Psoas muscle (tissue), 8 donors: ENCODE data around the gene ANTKMT. TPM values are rescaled to one million over a fixed set of nuclear protein-coding genes. Genes with fewer than 3 reads are reported as not detected.
"Not testable (repeated sequence)": the region's sequence is repeated elsewhere in the genome, so short reads cannot be mapped to it uniquely, and the experiment has no call there.

ENCODE experiments used
- ATAC-seq, 4 donors: fragments of 200-7000 bp; cut with Tn5 transposase; one replicate each; pipeline ENCODE4 v1.9.1; 2020; ENCODE audit warnings: moderate library complexity in 3 of 4, mild to moderate bottlenecking in 2 of 4
- DNase-seq, 2 donors: peaks; one replicate each; pipeline ENCODE4 v3.0.0-alpha.2; 2020
- H3K27ac ChIP-seq: fragments of 200-600 bp; one replicate; pipeline ENCODE4 v1.8.0; 2022
- H3K27me3 ChIP-seq, 3 donors: fragments of 200-600 bp in 1 of 3; one replicate each; pipeline versions ENCODE4 v1.6.1 to v1.8.0; 2013 to 2022; ENCODE audit warnings: low read length in 2 of 3, mild to moderate bottlenecking in 2 of 3, moderate library complexity in 1 of 3; ENCODE audit not compliant: insufficient read depth in 3 of 3
- H3K36me3 ChIP-seq, 2 donors: fragments of 200-600 bp in 1 of 2; one replicate each; pipeline versions ENCODE4 v1.6.1 to v1.8.0; 2013 to 2022; ENCODE audit warnings: low read depth in 1 of 2, mild to moderate bottlenecking in 1 of 2, moderate library complexity in 1 of 2; ENCODE audit not compliant: insufficient read depth in 1 of 2
- H3K4me1 ChIP-seq: fragments of 200-600 bp; one replicate; pipeline ENCODE4 v1.8.0; 2022
- H3K4me3 ChIP-seq: fragments of 200-600 bp; one replicate; pipeline ENCODE4 v1.8.0; 2022; ENCODE audit warnings: mild to moderate bottlenecking
- H3K9me3 ChIP-seq: fragments of 200-600 bp; one replicate; pipeline ENCODE4 v1.8.0; 2022
- WGBS, 3 donors: extraction: QIAGEN DNeasy Blood & Tissue Kit; methylation state at CpG; one replicate each; pipeline versions ENCODE4 v1.1.6 to v1.1.7; 2013; 5-methylcytosine and 5-hydroxymethylcytosine counted together
- intact Hi-C, 2 donors: fragments of 100-400 bp; cut with DNase I; formaldehyde crosslinking; loops; one replicate each; pipeline versions ENCODE4 v1.11.0 to v1.14.2; 2022
- polyA plus RNA-seq, 3 donors: library from polyadenylated mRNA; stranded (reverse); fragments of 200-250 nt; gene quantifications; one replicate each; pipeline ENCODE4 v1.2.3, GENCODE V29; 2013
- total RNA-seq, 4 donors: library from RNA; stranded (reverse); fragmentation: NEBNext Ultra II Directional in 2 of 4; extraction: Animal tissue kit (Norgen Biotek cat#: 25700) in 2 of 4; gene quantifications; one replicate each; pipeline versions ENCODE4 v1.2.1 to v1.2.4, GENCODE V29; 2021 to 2023
- TF ChIP-seq, protein P1 (sequence below): fragments of 200-600 bp; IDR thresholded peaks from one replicate; pipeline ENCODE4 v1.8.0; 2022; ENCODE audit warnings: antibody characterized with exemption
- donor health status: healthy with polysubstance abuse.
- donor health status: DM: no; HTN: no; CAD: no; lungs with moderate emphysema.
- donor health status: Bipolar disorder and iron deficiency.
- donor health status: healthy.
- donor health status: DM: yes; HTN: yes; CAD: no.
- donor health status: DM: no; HTN: no; CAD: no.
- donor health status: DM: no; HTN: no; CAD: no.
- donor health status: DM: yes; HTN: yes; CAD: no.

The ANTKMT gene
- total and polyA plus RNA-seq, 7 donors, result 16.1 to 56.0 (median 33.5) TPM

DNA sequence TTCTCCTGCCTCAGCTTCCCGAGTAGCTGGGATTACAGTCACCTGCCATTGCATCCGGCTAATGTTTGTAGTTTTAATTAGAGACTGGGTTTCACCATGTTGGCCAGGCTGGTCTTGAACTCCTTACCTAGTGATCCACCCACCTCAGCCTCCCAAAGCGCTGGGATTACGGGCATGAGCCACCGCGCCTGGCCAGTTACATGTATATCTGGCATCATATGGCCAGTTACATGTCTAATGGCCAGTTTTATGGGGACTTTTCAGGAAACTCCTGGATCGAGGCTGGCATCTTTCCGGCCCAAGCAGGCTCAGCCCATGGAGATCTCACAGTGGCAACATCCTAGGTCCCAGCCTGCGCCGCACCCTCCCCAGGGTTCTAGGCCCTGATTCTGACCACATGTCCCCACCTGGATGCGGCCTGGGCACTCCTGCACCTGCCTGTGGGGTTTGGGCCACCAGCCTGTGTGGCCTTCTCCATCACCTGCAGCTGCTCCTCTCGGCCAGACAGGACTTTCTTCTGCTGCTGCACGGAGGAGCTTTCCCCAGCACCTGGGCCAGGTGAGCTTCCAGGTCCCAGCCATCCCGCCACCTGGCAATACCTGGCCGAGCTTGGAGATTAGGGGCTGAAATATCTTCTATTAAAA is 21.2 kb downstream of the ANTKMT start:
- Histone ChIP-seq H3K9me3 (no peaks in the 10 kb centered on the region), H3K27me3 (peaks cover 0 to 10% (median 0%) of the 10 kb centered on the region in 3 donors), H3K27ac (no peak overlapping the region), H3K36me3 (peaks cover 0 to 17% of the 10 kb centered on the region in 2 donors), H3K4me3 (no peak overlapping the region), H3K4me1 (peaks cover 12% of the 10 kb centered on the region)
- ATAC-seq (no peak), DNase-seq (no peak)
- intact Hi-C loops, result loop anchor here in 1 of 2 donors (1.0 kb wide), 1 partner anchor 31 kb away; no protein-coding TSS in a partner anchor
- WGBS, 3 donors, result 84 to 86% (median 85%) methylated on average over 15 of the region's 15 CpGs
- TF ChIP-seq, protein P1, sequence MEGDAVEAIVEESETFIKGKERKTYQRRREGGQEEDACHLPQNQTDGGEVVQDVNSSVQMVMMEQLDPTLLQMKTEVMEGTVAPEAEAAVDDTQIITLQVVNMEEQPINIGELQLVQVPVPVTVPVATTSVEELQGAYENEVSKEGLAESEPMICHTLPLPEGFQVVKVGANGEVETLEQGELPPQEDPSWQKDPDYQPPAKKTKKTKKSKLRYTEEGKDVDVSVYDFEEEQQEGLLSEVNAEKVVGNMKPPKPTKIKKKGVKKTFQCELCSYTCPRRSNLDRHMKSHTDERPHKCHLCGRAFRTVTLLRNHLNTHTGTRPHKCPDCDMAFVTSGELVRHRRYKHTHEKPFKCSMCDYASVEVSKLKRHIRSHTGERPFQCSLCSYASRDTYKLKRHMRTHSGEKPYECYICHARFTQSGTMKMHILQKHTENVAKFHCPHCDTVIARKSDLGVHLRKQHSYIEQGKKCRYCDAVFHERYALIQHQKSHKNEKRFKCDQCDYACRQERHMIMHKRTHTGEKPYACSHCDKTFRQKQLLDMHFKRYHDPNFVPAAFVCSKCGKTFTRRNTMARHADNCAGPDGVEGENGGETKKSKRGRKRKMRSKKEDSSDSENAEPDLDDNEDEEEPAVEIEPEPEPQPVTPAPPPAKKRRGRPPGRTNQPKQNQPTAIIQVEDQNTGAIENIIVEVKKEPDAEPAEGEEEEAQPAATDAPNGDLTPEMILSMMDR, result no peak

DNA sequence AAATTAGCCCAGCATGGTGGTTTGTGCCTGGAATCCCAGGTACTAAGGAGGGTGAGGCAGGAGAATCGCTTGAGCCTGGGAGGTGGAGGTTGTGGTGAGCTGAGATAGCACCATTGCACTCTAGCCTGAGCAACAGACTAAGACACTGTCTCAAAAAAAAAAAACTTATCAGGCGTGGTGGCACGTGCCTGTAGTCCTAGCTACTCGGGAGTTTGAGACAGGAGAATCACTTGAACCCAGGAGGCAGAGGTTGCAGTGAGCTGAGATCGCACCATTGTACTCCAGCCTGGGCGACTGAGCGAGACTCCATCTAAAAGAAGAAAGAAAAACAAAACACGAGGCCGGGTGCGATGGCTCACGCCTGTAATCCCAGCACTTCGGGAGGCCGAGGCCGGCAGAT is 21.9 kb downstream of the ANTKMT start:
- H3K27ac ChIP-seq, ATAC-seq, H3K27me3 ChIP-seq, H3K4me3 ChIP-seq, intact Hi-C loops, DNase-seq, H3K36me3 ChIP-seq, H3K9me3 ChIP-seq: not testable (repeated sequence)
- WGBS, 3 donors, result 74 to 78% (median 77%) methylated on average over 14 of the region's 14 CpGs
- peaks cover 12% of the 10 kb centered on the region for H3K4me1 ChIP-seq

DNA sequence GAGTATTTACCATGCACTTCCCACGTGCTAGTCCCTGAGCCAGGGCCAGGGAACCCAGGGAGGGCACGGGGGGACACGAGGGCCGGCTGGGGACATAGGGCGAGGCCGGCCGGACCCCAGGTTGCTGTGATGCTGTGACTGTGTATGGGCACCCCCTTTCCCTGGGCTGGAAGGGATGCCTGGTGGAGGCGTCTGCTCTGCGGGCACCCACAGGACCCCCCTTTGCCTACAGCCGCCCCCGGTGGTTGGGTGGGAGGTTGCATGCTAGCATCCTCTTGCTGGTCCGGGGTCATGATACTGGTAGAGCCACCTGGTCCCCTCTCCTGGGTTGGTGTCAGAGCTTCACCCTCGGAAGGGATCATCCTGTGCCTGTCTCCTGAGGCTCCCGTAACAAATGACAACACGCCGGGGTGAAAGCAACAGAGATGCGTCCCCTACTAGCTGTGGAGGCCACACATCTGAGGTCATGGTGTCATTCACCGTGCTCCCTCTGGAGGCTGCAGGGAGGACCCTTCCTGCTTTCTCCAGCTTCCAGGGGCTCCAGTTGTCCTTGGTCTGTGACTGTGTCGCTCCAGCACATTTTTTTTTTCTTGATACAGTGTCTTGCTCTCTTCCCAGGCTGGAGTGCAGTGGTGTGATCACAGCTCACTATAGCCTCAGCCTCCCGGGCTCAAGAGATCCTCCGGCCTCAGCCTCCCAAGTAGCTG is 23.0 kb downstream of the ANTKMT start:
- H3K36me3 ChIP-seq, result no peaks in the 10 kb centered on the region
- intact Hi-C loops, result no loop called here
- DNase-seq, result no peak
- H3K4me3 ChIP-seq, result no peak overlapping the region
- whole genome bisulfite sequencing, 3 donors, result 69 to 76% (median 71%) methylated on average over 21 of the region's 21 CpGs
- H3K9me3 ChIP-seq, result no peaks in the 10 kb centered on the region
- no peak for ATAC-seq
- TF ChIP-seq, protein P1, result no peak
- peaks cover 12% of the 10 kb centered on the region for H3K4me1 ChIP-seq
- H3K27ac ChIP-seq, result no peak overlapping the region
- H3K27me3 ChIP-seq, result peaks cover 0 to 13% (median 1%) of the 10 kb centered on the region in 3 donors

DNA sequence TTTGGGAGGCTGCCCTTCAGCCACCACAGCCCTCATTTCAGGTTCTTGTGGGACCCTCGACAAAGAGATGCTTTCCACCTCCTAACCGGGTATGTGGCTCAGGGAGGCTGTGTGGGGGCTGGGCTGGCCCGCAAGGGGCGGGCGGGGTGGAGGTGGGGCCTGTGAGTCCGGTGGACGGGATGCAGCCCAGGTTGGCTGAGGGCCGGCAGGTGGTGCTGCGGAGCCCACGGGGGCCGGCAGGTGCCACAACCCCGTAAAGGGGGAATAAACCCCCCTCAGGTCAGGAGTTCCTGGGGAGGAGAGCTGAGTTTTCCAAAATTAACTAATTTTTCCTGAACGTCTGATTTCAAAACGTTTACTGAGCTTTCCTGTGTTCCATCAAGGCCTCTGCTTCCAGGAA is 24.8 kb downstream of the ANTKMT start:
- no peak for DNase-seq

DNA sequence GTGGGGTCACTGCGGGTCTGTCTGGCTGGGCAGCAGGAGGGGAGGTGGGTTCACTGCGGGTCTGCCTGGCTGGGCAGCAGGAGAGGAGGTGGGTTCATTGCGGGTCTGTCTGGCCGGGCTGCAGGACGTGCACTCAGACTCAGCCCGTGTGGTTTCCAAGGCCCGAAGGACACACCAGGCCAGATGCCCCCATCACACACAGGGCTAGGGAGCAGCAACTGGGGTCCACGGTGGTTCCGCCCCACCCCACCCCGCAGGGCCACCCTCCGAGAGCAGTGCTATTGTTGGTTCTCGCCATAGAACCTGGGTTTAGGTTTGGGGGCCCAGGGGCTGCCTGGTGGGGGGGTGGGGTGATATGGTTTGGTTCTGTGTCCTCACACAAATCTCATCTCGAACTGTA is 25.7 kb downstream of the ANTKMT start:
- Histone ChIP-seq H3K4me1 (no peaks in the 10 kb centered on the region), H3K9me3 (no peaks in the 10 kb centered on the region), H3K4me3 (no peak overlapping the region), H3K27ac (no peak overlapping the region), H3K27me3 (peaks cover 0 to 22% (median 2%) of the 10 kb centered on the region in 3 donors), H3K36me3 (no peaks in the 10 kb centered on the region)
- DNase-seq (no peak), ATAC-seq (no peak)
- TF ChIP-seq, protein P1, result no peak
- 67 to 75% (median 68%) methylated on average over 11 to 13 of the region's 13 CpGs for WGBS, 3 donors
- intact Hi-C loops, result no loop called here

More for the DNA sequence above, 24.8 kb downstream of the ANTKMT start:
- TF ChIP-seq, protein P1, result no peak
- 1 to 5% (median 4%) methylated on average over 14 of the region's 14 CpGs for WGBS, 3 donors
- ATAC-seq, result no peak
- intact Hi-C loops, result no loop called here
- Histone ChIP-seq H3K9me3 (no peaks in the 10 kb centered on the region), H3K27ac (no peak overlapping the region), H3K4me3 (no peak overlapping the region), H3K36me3 (no peaks in the 10 kb centered on the region), H3K4me1 (peaks cover 4% of the 10 kb centered on the region), H3K27me3 (peaks cover 0 to 16% (median 1%) of the 10 kb centered on the region in 3 donors)
